HepG2 (cell line): Measurements from ENCODE around the gene PPP1R3A.

Experiments
- CBX2 ChIP-seq, 2 experiments: fragments of 200-600 bp in 1 of 2; sonication (generic); formaldehyde crosslinking in 1 of 2; IDR thresholded peaks; 2 replicates each; pipeline versions ENCODE4 v1.7.0 to v1.8.1; 2018 to 2022; ENCODE audit warnings: low read depth in 2 of 2, low read length in 1 of 2, mild to moderate bottlenecking in 1 of 2, missing genetic modification reagents in 1 of 2
- CTCF ChIP-seq: sonication (generic); formaldehyde crosslinking; IDR thresholded peaks from 2 replicates; pipeline ENCODE4 v1.5.0; 2020; ENCODE audit warnings: mild to moderate bottlenecking, missing genetic modification reagents, moderate library complexity
- DPF2 ChIP-seq: sonication (generic); formaldehyde crosslinking; IDR thresholded peaks from 2 replicates; pipeline ENCODE4 v1.4.0; 2020; ENCODE audit warnings: mild to moderate bottlenecking, low read depth, missing genetic modification reagents, borderline replicate concordance
- GABPA ChIP-seq, 2 experiments: IDR thresholded peaks; 2 replicates each; pipeline ENCODE4 v1.6.1; 2011 to 2016; ENCODE audit warnings: low read depth in 2 of 2, low read length in 1 of 2, missing biosample characterization in 1 of 2, missing genetic modification characterization in 1 of 2
- HNRNPH1 ChIP-seq: fragments of 200-400 bp; formaldehyde crosslinking; optimal IDR thresholded peaks from 2 replicates; pipeline ENCODE3; 2017; ENCODE audit warnings: mild to moderate bottlenecking, low read depth, low read length
- HNRNPK ChIP-seq: fragments of 200-400 bp; formaldehyde crosslinking; IDR thresholded peaks from 2 replicates; pipeline ENCODE4 v1.6.1; 2018; ENCODE audit warnings: low read length, low read depth, moderate library complexity, mild to moderate bottlenecking; ENCODE audit not compliant: poor library complexity, severe bottlenecking
- KAT8 ChIP-seq: IDR thresholded peaks from 2 replicates; pipeline ENCODE4 v1.6.1; 2016; ENCODE audit warnings: missing genetic modification reagents, missing compliant biosample characterization
- MED1 ChIP-seq: sonication (generic); formaldehyde crosslinking; IDR thresholded peaks from 2 replicates; pipeline ENCODE4 v1.4.0; 2020; ENCODE audit warnings: missing genetic modification reagents
- NFE2L1 ChIP-seq: sonication (generic); formaldehyde crosslinking; IDR thresholded peaks from 2 replicates; pipeline ENCODE4 v1.4.0; 2020; ENCODE audit warnings: missing genetic modification reagents, mild to moderate bottlenecking, borderline replicate concordance
- SMAD1 ChIP-seq: sonication (generic); formaldehyde crosslinking; IDR thresholded peaks from 2 replicates; pipeline ENCODE4 v1.4.0; 2020; ENCODE audit warnings: missing genetic modification reagents, low read depth, mild to moderate bottlenecking, borderline replicate concordance
- SMARCE1 ChIP-seq: fragments of 450-650 bp; IDR thresholded peaks from 2 replicates; pipeline ENCODE4 v1.6.1; 2017; ENCODE audit warnings: borderline replicate concordance
- SRF ChIP-seq: IDR thresholded peaks from 2 replicates; pipeline ENCODE4 v1.6.1; 2011; ENCODE audit warnings: mild to moderate bottlenecking, low read depth, low read length, moderate library complexity
- TF ChIP-seq, protein P1 (sequence below): sonication (generic); formaldehyde crosslinking; IDR thresholded peaks from 2 replicates; pipeline ENCODE4 v1.4.0; 2020; ENCODE audit warnings: missing genetic modification reagents
- TF ChIP-seq, protein P2 (sequence below): sonication (generic); formaldehyde crosslinking; IDR thresholded peaks from 2 replicates; pipeline ENCODE4 v1.4.0; 2020; ENCODE audit warnings: low read depth, missing genetic modification reagents

- TF ChIP-seq HNRNPK (no peak), KAT8 (no peak), CTCF (CRISPR knock-in tag) (no peak), DPF2 (CRISPR knock-in tag) (no peak), SMAD1 (no peak), CBX2 (IDR thresholded peaks at IDR 0.05; ENCODE audit: low read depth, low read length) (no peak), CBX2 (CRISPR knock-in tag; IDR thresholded peaks at IDR 0.05; ENCODE audit: low read depth) (no peak), SMARCE1 (no peak), GABPA (IDR thresholded peaks at IDR 0.05; ENCODE audit: low read depth, low read length) (no peak), GABPA (CRISPR knock-in tag; IDR thresholded peaks at IDR 0.05; ENCODE audit: low read depth) (no peak), HNRNPH1 (no peak), NFE2L1 (CRISPR knock-in tag) (no peak), MED1 (CRISPR knock-in tag) (no peak), SRF (no peak)
- TF ChIP-seq, protein P1, sequence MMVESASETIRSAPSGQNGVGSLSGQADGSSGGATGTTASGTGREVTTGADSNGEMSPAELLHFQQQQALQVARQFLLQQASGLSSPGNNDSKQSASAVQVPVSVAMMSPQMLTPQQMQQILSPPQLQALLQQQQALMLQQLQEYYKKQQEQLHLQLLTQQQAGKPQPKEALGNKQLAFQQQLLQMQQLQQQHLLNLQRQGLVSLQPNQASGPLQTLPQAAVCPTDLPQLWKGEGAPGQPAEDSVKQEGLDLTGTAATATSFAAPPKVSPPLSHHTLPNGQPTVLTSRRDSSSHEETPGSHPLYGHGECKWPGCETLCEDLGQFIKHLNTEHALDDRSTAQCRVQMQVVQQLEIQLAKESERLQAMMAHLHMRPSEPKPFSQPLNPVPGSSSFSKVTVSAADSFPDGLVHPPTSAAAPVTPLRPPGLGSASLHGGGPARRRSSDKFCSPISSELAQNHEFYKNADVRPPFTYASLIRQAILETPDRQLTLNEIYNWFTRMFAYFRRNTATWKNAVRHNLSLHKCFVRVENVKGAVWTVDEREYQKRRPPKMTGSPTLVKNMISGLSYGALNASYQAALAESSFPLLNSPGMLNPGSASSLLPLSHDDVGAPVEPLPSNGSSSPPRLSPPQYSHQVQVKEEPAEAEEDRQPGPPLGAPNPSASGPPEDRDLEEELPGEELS = no peak
- TF ChIP-seq, protein P2, sequence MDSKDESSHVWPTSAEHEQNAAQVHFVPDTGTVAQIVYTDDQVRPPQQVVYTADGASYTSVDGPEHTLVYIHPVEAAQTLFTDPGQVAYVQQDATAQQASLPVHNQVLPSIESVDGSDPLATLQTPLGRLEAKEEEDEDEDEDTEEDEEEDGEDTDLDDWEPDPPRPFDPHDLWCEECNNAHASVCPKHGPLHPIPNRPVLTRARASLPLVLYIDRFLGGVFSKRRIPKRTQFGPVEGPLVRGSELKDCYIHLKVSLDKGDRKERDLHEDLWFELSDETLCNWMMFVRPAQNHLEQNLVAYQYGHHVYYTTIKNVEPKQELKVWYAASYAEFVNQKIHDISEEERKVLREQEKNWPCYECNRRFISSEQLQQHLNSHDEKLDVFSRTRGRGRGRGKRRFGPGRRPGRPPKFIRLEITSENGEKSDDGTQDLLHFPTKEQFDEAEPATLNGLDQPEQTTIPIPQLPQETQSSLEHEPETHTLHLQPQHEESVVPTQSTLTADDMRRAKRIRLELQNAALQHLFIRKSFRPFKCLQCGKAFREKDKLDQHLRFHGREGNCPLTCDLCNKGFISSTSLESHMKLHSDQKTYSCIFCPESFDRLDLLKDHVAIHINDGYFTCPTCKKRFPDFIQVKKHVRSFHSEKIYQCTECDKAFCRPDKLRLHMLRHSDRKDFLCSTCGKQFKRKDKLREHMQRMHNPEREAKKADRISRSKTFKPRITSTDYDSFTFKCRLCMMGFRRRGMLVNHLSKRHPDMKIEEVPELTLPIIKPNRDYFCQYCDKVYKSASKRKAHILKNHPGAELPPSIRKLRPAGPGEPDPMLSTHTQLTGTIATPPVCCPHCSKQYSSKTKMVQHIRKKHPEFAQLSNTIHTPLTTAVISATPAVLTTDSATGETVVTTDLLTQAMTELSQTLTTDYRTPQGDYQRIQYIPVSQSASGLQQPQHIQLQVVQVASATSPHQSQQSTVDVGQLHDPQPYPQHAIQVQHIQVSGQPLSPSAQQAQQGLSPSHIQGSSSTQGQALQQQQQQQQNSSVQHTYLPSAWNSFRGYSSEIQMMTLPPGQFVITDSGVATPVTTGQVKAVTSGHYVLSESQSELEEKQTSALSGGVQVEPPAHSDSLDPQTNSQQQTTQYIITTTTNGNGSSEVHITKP (CRISPR knock-in tag) = no peak
These were observed 45.2 kb downstream of the PPP1R3A start for GRCh38 chr7:113873554-113874151.
